ENCODE measurements around the gene RPL7A.

DNA sequence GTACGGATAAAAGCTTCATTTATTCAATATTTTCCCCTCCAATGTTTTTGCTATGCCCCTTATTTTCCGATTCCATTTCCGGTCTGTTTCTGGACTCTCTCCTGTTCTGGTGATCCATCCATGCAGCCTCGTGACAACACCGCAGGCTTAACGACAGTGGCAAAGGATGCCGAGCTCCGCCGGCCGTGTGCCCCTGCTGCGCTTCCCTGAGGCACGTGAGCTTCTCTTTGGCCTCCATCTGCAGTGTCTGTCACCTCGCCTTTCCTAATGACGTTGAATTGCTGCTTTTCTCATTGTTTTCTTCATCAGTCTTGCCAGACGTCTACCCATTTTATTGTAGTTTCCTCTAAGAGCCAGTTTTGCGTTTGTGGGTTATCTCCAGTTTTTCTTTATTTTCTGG is 40.7 kb upstream of the RPL7A start:
- TF ChIP-seq, protein P1, sequence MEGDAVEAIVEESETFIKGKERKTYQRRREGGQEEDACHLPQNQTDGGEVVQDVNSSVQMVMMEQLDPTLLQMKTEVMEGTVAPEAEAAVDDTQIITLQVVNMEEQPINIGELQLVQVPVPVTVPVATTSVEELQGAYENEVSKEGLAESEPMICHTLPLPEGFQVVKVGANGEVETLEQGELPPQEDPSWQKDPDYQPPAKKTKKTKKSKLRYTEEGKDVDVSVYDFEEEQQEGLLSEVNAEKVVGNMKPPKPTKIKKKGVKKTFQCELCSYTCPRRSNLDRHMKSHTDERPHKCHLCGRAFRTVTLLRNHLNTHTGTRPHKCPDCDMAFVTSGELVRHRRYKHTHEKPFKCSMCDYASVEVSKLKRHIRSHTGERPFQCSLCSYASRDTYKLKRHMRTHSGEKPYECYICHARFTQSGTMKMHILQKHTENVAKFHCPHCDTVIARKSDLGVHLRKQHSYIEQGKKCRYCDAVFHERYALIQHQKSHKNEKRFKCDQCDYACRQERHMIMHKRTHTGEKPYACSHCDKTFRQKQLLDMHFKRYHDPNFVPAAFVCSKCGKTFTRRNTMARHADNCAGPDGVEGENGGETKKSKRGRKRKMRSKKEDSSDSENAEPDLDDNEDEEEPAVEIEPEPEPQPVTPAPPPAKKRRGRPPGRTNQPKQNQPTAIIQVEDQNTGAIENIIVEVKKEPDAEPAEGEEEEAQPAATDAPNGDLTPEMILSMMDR (IDR thresholded peaks at IDR 0.05) = no peak
- TF ChIP-seq POLR2A (IDR thresholded peaks at IDR 0.05) = no peak
